Coronary artery (tissue), 2 donors: ENCODE data around the gene ITGB3.

Source experiments
- DNase-seq: peaks from one replicate; pipeline ENCODE4 v3.0.0-alpha.2; 2017; ENCODE audit warnings: low spot score
- H3K27ac ChIP-seq, 2 donors: fragments of 200-600 bp; sonication (generic); one replicate each; pipeline ENCODE4 v1.5.1; 2016 to 2019
- H3K4me3 ChIP-seq: fragments of 200-600 bp; sonication (generic); 2 replicates; pipeline ENCODE4 v1.5.1; 2016; ENCODE audit warnings: mild to moderate bottlenecking, moderate library complexity
- CTCF ChIP-seq: fragments of 200-600 bp; sonication (generic); IDR thresholded peaks from one replicate; pipeline ENCODE4 v1.5.1; 2019; ENCODE audit warnings: antibody characterized with exemption

The ITGB3 gene

GRCh38 chr17:47276868-47277267 lies 23.2 kb downstream of the ITGB3 start:
- no peak for TF ChIP-seq CTCF
- peak overlapping the region; percentile 92 to 97 for H3K27ac ChIP-seq
- peak overlapping the region; percentile 13 for H3K4me3 ChIP-seq
- peak; percentile 88 for DNase-seq

GRCh38 chr17:47277921-47278320 lies 24.3 kb downstream of the ITGB3 start:
- DNase-seq = no peak
- Histone ChIP-seq H3K27ac (peak overlapping the region; percentile 92 to 97), H3K4me3 (no peak overlapping the region)
- no peak for TF ChIP-seq CTCF

GRCh38 chr17:47278561-47278960 lies 24.9 kb downstream of the ITGB3 start:
- TF ChIP-seq CTCF = no peak
- H3K4me3 ChIP-seq = no peak overlapping the region
- DNase-seq = no peak
- peak overlapping the region; percentile 92 to 97 for H3K27ac ChIP-seq

GRCh38 chr17:47279062-47279801 lies 25.6 kb downstream of the ITGB3 start:
- Histone ChIP-seq H3K27ac (peak overlapping the region; percentile 92 to 97), H3K4me3 (peak overlapping the region; percentile 34)
- TF ChIP-seq CTCF = no peak
- peak; percentile 95 for DNase-seq

- no peak for DNase-seq
- peak overlapping the region; percentile 92 to 97 for H3K27ac ChIP-seq
- TF ChIP-seq CTCF = no peak
- peak overlapping the region; percentile 34 for H3K4me3 ChIP-seq
These were observed 26.6 kb downstream of the ITGB3 start for GRCh38 chr17:47280072-47280811.

- no peak overlapping the region for H3K4me3 ChIP-seq
- H3K27ac ChIP-seq = peak overlapping the region; percentile 92 to 97
- DNase-seq = no peak
These were observed 27.6 kb downstream of the ITGB3 start for GRCh38 chr17:47281216-47281615.

More at GRCh38 chr17:47281216-47281615, 27.6 kb downstream of the ITGB3 start:
- no peak for TF ChIP-seq CTCF
